HG02571 (cell line): ENCODE measurements around the gene ITGB3.
"Not testable (repeated sequence)": the region's sequence is repeated elsewhere in the genome, so short reads cannot be mapped to it uniquely, and the experiment has no call there.

Experiments used
- ATAC-seq: cut with Tn5 transposase; IDR thresholded peaks from one replicate; pipeline ENCODE4 v1.9.1; 2021; ENCODE audit warnings: mild to moderate bottlenecking, moderate library complexity; ENCODE audit not compliant: unreplicated experiment

The ITGB3 gene

GRCh38 chr17:47243737-47244598, 9.7 kb upstream of the ITGB3 start:
- ATAC-seq: no peak

- no peak for ATAC-seq
Observed at GRCh38 chr17:47244697-47245096, 8.9 kb upstream of the ITGB3 start.

- no peak for ATAC-seq
Observed at GRCh38 chr17:47246120-47246519, 7.5 kb upstream of the ITGB3 start.

- no peak for ATAC-seq
Observed at GRCh38 chr17:47250855-47251254, 2.8 kb upstream of the ITGB3 start.

GRCh38 chr17:47251421-47251940, 2.1 kb upstream of the ITGB3 start:
- no peak for ATAC-seq

- ATAC-seq: no peak
Observed at GRCh38 chr17:47252209-47252608, 1.4 kb upstream of the ITGB3 start.

GRCh38 chr17:47252766-47253512, 688 bp upstream of the ITGB3 start:
- ATAC-seq: no peak

GRCh38 chr17:47254403-47254943, 846 bp downstream of the ITGB3 start:
- no peak for ATAC-seq

- no peak for ATAC-seq
Observed at GRCh38 chr17:47257651-47258339, 4.2 kb downstream of the ITGB3 start.

GRCh38 chr17:47262586-47262985, 9.0 kb downstream of the ITGB3 start:
- no peak for ATAC-seq

- no peak for ATAC-seq
Observed at GRCh38 chr17:47264166-47264565, 10.5 kb downstream of the ITGB3 start.

GRCh38 chr17:47265983-47266541, 12.4 kb downstream of the ITGB3 start:
- no peak for ATAC-seq

GRCh38 chr17:47266782-47267181, 13.2 kb downstream of the ITGB3 start:
- ATAC-seq: no peak

- no peak for ATAC-seq
Observed at GRCh38 chr17:47267354-47267828, 13.8 kb downstream of the ITGB3 start.

- not testable (repeated sequence) for ATAC-seq
Observed at GRCh38 chr17:47268964-47269363, 15.3 kb downstream of the ITGB3 start.

GRCh38 chr17:47269561-47270280, 16.1 kb downstream of the ITGB3 start:
- ATAC-seq: not testable (repeated sequence)

- ATAC-seq: no peak
Observed at GRCh38 chr17:47270946-47271705, 17.5 kb downstream of the ITGB3 start.

GRCh38 chr17:47272491-47272890, 18.9 kb downstream of the ITGB3 start:
- ATAC-seq: no peak

- no peak for ATAC-seq
Observed at GRCh38 chr17:47273245-47273644, 19.6 kb downstream of the ITGB3 start.
